HG03520 (cell line): ENCODE measurements around the gene AKAP13.

Experiments
- ATAC-seq: cut with Tn5 transposase; IDR thresholded peaks from one replicate; pipeline ENCODE4 v1.9.1; 2021; ENCODE audit warnings: mild to moderate bottlenecking, moderate library complexity; ENCODE audit not compliant: unreplicated experiment

AKAP13 gene

GRCh38 chr15:85759376-85759775 is 379.0 kb downstream of the AKAP13 start:
- no peak for ATAC-seq

GRCh38 chr15:85760049-85760448 is 379.6 kb downstream of the AKAP13 start:
- no peak for ATAC-seq

GRCh38 chr15:85760531-85761371 is 380.3 kb downstream of the AKAP13 start:
- no peak for ATAC-seq

GRCh38 chr15:85761635-85762034 is 381.2 kb downstream of the AKAP13 start:
- no peak for ATAC-seq

- no peak for ATAC-seq
These were observed 381.8 kb downstream of the AKAP13 start for GRCh38 chr15:85762039-85762755.

- no peak for ATAC-seq
These were observed 382.3 kb downstream of the AKAP13 start for GRCh38 chr15:85762756-85763127.

GRCh38 chr15:85763157-85763556 is 382.8 kb downstream of the AKAP13 start:
- no peak for ATAC-seq

- no peak for ATAC-seq
These were observed 383.6 kb downstream of the AKAP13 start for GRCh38 chr15:85763673-85764633.

GRCh38 chr15:85764649-85765277 is 384.4 kb downstream of the AKAP13 start:
- ATAC-seq = no peak

GRCh38 chr15:85766001-85766831 is 385.8 kb downstream of the AKAP13 start:
- no peak for ATAC-seq

- ATAC-seq = no peak
These were observed 387.6 kb downstream of the AKAP13 start for GRCh38 chr15:85767785-85768529.

GRCh38 chr15:85768595-85769168 is 388.3 kb downstream of the AKAP13 start:
- no peak for ATAC-seq

GRCh38 chr15:85769182-85769900 is 388.9 kb downstream of the AKAP13 start:
- ATAC-seq = no peak

GRCh38 chr15:85770096-85771041 is 390.0 kb downstream of the AKAP13 start:
- ATAC-seq = no peak

- no peak for ATAC-seq
These were observed 390.9 kb downstream of the AKAP13 start for GRCh38 chr15:85771271-85771670.

GRCh38 chr15:85771781-85772445 is 391.5 kb downstream of the AKAP13 start:
- ATAC-seq = no peak
